BJ (cell line): ENCODE measurements around the gene HDHD3. TPM values are rescaled to one million over a fixed set of nuclear protein-coding genes. Genes with fewer than 3 reads are reported as not detected.
A peak's percentile ranks its signal among the peaks of the same experiment; 100 is the strongest.

Experiments used
- CTCF ChIA-PET: fragments of 350-600 bp; formaldehyde crosslinking; extraction: SDS; loops from one replicate; lab custom pipeline; 2021; ENCODE audit warnings: antibody characterized with exemption, inconsistent platforms; lab: Yijun Ruan, JAX
- POLR2A ChIA-PET: fragments of 300-600 bp; sonication (Branson Sonifier 250); formaldehyde crosslinking; extraction: SDS; loops from one replicate; lab custom pipeline; 2021; ENCODE audit warnings: antibody characterized with exemption; lab: Charles Lee
- DNase-seq: peaks from one replicate; pipeline ENCODE4 v3.0.0-alpha.2; 2011; ENCODE audit warnings: low read depth
- H3K27me3 ChIP-seq: 2 replicates; pipeline ENCODE4 v1.6.0; 2011; ENCODE audit warnings: low read length; ENCODE audit not compliant: control insufficient read depth, insufficient read depth
- H3K36me3 ChIP-seq: 2 replicates; pipeline ENCODE4 v1.5.1; 2011; ENCODE audit warnings: low read length; ENCODE audit not compliant: control insufficient read depth, insufficient read depth
- H3K4me3 ChIP-seq: 2 replicates; pipeline ENCODE4 v1.5.1; 2011; ENCODE audit warnings: low read depth, mild to moderate bottlenecking, control low read depth, low read length
- polyA plus RNA-seq: library from polyadenylated mRNA; depleted of rRNA; stranded (reverse); fragments of >200 nt; gene quantifications from 2 replicates; pipeline ENCODE4 v1.2.3, GENCODE V29; 2011
- TF ChIP-seq, protein P1 (sequence below): IDR thresholded peaks from 2 replicates; pipeline ENCODE4 v1.5.1; 2011; ENCODE audit warnings: low read depth, mild to moderate bottlenecking, control low read depth, inconsistent platforms, low read length, moderate library complexity; ENCODE audit not compliant: insufficient read depth

HDHD3 gene
- polyA plus RNA-seq, 1 experiment: 14.2 TPM

DNA sequence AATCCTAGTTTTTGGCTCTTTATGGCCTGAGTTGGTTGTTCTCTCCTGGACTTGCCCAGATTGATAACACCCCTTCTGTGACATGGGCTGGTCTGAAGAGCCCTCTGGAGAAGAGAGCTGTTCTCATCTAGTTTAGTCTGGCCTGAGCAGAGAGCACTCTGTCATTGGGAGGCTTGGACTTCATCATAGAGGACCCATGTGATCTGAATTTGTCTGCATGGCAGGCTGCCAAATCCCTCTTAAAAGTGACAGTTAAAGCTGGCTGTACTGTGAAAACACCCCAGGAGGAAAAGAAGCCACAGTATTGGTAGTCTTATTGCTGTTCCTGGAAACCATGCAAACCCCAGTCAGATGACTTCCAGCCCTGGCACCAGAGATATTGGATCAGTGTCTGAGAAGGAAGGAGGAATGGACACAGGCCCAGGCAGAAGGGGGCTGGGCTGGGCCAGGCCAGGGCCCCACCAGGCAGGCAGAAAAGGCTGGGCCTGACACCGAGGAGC is 33.0 kb downstream of the HDHD3 start:
- TF ChIP-seq, protein P1, sequence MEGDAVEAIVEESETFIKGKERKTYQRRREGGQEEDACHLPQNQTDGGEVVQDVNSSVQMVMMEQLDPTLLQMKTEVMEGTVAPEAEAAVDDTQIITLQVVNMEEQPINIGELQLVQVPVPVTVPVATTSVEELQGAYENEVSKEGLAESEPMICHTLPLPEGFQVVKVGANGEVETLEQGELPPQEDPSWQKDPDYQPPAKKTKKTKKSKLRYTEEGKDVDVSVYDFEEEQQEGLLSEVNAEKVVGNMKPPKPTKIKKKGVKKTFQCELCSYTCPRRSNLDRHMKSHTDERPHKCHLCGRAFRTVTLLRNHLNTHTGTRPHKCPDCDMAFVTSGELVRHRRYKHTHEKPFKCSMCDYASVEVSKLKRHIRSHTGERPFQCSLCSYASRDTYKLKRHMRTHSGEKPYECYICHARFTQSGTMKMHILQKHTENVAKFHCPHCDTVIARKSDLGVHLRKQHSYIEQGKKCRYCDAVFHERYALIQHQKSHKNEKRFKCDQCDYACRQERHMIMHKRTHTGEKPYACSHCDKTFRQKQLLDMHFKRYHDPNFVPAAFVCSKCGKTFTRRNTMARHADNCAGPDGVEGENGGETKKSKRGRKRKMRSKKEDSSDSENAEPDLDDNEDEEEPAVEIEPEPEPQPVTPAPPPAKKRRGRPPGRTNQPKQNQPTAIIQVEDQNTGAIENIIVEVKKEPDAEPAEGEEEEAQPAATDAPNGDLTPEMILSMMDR: no peak
- Histone ChIP-seq H3K4me3 (no peak overlapping the region), H3K27me3 (peaks cover 2% of the 10 kb centered on the region), H3K36me3 (no peaks in the 10 kb centered on the region)
- ChIA-PET POLR2A (no interaction called here), CTCF (no interaction called here)
- DNase-seq: no peak

DNA sequence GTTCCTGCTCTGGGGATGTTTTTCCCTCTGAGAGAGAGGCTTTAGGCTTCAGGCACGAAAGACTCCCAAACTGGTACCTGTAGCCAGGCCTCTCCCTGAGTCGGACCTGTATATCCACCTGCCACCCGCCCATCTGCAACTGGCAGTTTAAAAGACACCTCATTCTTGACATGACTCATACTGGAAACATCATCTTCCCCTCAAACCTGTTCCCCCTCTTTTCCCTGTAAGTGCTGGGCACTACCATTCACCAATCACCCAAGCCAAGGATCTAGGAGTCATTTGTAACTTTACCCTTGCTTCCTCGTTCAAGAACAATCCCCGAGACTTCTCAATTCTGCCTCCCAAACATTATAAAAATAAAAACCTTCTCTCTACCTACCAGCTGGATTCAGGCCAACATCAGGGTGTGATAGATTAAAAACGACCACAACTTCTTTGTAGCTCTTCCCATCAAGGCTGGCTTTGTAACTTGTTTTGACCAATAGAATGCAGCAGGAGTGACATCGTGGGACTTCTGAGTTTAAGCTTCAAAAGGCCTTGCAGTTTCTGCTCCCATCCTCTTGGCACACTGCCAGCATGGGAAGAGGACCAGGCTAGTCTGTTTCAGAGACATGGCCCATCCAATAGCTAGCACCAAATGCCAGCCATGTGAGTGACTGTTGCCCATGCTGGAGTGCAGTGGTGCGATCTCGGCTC is 34.9 kb downstream of the HDHD3 start:
- no peak overlapping the region for H3K4me3 ChIP-seq
- POLR2A ChIA-PET: no interaction called here
- H3K36me3 ChIP-seq: no peaks in the 10 kb centered on the region
- no peak for DNase-seq
- H3K27me3 ChIP-seq: no peaks in the 10 kb centered on the region
- TF ChIP-seq, protein P1: no peak
- CTCF ChIA-PET: no interaction called here

DNA sequence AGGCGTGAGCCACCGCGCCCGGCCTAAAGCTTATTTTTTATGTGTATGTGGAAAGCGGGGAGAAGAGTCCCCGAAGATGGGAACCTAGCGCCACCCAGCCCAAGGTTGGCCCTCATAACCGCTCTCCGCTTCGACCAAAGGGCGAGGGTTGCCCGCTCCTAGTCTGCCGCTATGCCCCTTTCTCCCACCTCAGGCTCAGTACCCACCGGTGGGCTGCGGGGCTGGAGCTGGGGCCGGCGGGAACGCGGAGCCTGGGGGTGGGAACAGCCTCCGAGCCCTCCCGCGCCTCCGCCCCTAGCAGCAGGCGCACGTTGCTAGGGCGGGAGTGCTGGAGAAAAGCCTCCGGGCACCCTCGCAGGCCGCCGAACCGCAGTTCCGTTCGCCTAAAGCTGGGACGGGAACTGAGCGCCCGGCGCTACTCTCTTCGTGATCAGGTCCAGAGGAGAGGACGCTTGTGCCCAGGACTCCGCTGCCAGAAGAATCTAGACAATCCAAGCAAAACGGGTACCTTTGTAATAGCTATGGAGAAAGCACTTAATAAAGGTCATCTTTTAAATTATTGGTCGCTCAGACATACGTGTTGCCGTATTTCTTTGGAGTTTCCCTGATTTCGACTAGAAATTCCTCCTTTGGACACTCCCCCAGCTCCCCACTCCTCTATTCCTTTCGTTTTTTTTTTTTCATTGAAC is 36.6 kb downstream of the HDHD3 start, which contains the start of gene WDR31:
TSS of gene WDR31 (minus strand) at position 265 of the 689 bp plus-strand sequence. CDS start 8,253 bp downstream, outside the sequence.
- TF ChIP-seq, protein P1: no peak
- Histone ChIP-seq H3K36me3 (no peaks in the 10 kb centered on the region), H3K27me3 (no peaks in the 10 kb centered on the region), H3K4me3 (peak within 1 kb of the TSS; percentile 72)
- peak; percentile 35 for DNase-seq
- CTCF ChIA-PET: interaction anchor here (0.5 to 2.1 kb wide), 9 partner anchors 9 to 1457 kb away, joined by 3 to 7 read pairs (median 3); partner anchors contain the start of genes ALAD, BSPRY, CDC26 and PRPF4
- POLR2A ChIA-PET: interaction anchor here (0.7 to 1.2 kb wide), 2 partner anchors 61 to 255 kb away, joined by 3 read pairs; partner anchors contain the start of gene ALAD

DNA sequence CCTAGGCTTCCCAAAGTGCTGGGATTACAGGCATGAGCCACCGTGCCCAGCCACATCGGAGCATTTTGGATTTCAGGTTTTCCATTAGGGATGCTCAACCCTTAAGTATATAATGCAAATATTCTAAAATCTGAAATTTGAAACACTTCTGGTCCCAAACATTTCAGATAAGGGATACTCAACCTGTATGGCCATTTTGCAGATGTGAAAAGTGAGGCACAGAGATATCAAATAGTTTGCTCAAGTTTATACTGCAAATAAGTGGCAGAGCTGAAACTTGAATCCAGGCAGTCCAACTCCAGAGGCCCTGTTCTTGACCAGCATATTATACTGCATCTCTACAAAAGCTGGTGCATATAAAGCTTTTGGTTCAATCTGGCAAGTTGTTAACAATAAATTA is 39.1 kb downstream of the HDHD3 start:
- no peak for DNase-seq
- H3K36me3 ChIP-seq: no peaks in the 10 kb centered on the region
- ChIA-PET POLR2A (no interaction called here), CTCF (interaction anchor here (0.9 to 1.6 kb wide), 3 partner anchors 12 to 282 kb away, joined by 3 to 4 read pairs (median 3); partner anchors contain the start of genes CDC26 and PRPF4)
- no peak overlapping the region for H3K4me3 ChIP-seq
- TF ChIP-seq, protein P1: no peak
- H3K27me3 ChIP-seq: no peaks in the 10 kb centered on the region

DNA sequence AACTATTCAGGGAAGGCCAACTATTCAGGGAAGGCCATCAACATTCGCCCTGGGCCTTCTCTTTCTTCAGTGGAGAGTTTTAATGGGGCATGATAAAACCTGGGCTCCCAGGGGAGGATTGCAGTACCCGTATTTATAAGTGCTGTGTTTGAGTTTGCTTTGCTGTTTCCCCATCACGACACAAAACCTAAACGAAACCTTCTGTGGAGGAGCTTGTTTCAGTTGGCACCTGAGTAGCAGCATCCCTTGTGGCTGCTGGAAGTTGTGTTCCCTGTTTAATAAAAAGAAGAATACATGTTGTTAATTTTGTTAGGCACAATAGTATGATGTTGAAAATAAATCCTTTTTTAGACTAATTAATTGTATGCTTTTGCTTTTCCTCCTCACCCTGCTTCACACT is 45.0 kb downstream of the HDHD3 start:
- no peak overlapping the region for H3K4me3 ChIP-seq
- POLR2A ChIA-PET: no interaction called here

More for the DNA sequence above, 45.0 kb downstream of the HDHD3 start:
- no peaks in the 10 kb centered on the region for H3K27me3 ChIP-seq
- CTCF ChIA-PET: no interaction called here
- no peak for DNase-seq
- TF ChIP-seq, protein P1: no peak
- H3K36me3 ChIP-seq: no peaks in the 10 kb centered on the region
